Measurements from ENCODE around the gene SLC9A8. TPM values are rescaled to one million over a fixed set of nuclear protein-coding genes. Genes with fewer than 3 reads are reported as not detected.
A peak's percentile ranks its signal among the peaks of the same experiment; 100 is the strongest.

Gene SLC9A8
- total RNA-seq, 6 experiments from 2014 or later: 7.1 to 8.0 (median 7.4) TPM

- no peak for DNase-seq
- no peaks in the 10 kb centered on the region; the same call in 1 of the 2 replicates for H3K27me3 Mint-ChIP-seq (ENCODE audit: insufficient read depth)
- peaks cover 22% of the 10 kb centered on the region for H3K4me1 Mint-ChIP-seq (ENCODE audit: low read depth)
- TF ChIP-seq, protein P1, sequence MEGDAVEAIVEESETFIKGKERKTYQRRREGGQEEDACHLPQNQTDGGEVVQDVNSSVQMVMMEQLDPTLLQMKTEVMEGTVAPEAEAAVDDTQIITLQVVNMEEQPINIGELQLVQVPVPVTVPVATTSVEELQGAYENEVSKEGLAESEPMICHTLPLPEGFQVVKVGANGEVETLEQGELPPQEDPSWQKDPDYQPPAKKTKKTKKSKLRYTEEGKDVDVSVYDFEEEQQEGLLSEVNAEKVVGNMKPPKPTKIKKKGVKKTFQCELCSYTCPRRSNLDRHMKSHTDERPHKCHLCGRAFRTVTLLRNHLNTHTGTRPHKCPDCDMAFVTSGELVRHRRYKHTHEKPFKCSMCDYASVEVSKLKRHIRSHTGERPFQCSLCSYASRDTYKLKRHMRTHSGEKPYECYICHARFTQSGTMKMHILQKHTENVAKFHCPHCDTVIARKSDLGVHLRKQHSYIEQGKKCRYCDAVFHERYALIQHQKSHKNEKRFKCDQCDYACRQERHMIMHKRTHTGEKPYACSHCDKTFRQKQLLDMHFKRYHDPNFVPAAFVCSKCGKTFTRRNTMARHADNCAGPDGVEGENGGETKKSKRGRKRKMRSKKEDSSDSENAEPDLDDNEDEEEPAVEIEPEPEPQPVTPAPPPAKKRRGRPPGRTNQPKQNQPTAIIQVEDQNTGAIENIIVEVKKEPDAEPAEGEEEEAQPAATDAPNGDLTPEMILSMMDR (IDR thresholded peaks at IDR 0.05): no peak
- no peak overlapping the region for H3K27ac Mint-ChIP-seq
- H3K9me3 Mint-ChIP-seq: no peaks in the 10 kb centered on the region
- H3K36me3 Mint-ChIP-seq (ENCODE audit: low read depth): peaks cover 10% of the 10 kb centered on the region
- H3K4me3 Mint-ChIP-seq: no peak overlapping the region
Measured at GRCh38 chr20:49910340-49910706, 97.7 kb downstream of the SLC9A8 start.

DNA sequence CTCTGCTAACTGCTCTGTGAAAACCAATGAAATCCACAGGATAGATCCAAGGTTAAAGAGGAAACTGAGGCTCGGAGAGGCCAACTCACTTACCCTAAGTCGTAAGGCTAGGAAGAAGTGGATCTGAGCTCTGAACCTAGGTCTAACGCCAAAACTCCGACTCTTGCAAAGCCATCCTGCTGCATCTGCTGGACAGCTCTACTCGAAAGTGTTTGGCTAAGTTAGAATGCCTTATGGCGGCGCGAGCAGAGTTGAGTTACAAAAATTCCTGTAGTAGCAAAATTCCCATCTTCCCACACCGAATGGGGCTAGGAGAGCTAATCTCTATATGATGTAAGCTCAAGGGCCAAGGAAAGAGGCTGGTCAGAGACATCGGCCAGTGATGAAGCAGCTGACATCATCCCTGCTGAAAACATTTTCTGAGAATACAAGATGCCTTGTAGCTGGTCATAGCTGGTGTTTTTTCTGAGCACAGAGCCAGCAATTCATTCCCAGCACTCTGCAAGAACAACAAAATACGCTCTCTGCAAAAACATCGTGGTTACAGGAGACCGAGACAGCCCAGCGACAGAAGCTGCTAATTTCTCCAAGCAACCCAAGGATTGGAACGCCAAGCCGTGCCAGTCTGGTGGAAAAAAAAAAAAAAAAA is 100.9 kb downstream of the SLC9A8 start:
- H3K9me3 Mint-ChIP-seq: no peaks in the 10 kb centered on the region
- DNase-seq: no peak
- H3K27me3 Mint-ChIP-seq (ENCODE audit: insufficient read depth): peaks cover 2% of the 10 kb centered on the region; the same call in 1 of the 2 replicates
- TF ChIP-seq, protein P1 (IDR thresholded peaks at IDR 0.05): no peak
- peak overlapping the region; percentile 100; the same call in 1 of the 2 replicates for H3K27ac Mint-ChIP-seq
- no peaks in the 10 kb centered on the region for H3K36me3 Mint-ChIP-seq (ENCODE audit: low read depth)
- H3K4me3 Mint-ChIP-seq: peak overlapping the region; percentile 97
- H3K4me1 Mint-ChIP-seq (ENCODE audit: low read depth): peaks cover 35% of the 10 kb centered on the region

DNA sequence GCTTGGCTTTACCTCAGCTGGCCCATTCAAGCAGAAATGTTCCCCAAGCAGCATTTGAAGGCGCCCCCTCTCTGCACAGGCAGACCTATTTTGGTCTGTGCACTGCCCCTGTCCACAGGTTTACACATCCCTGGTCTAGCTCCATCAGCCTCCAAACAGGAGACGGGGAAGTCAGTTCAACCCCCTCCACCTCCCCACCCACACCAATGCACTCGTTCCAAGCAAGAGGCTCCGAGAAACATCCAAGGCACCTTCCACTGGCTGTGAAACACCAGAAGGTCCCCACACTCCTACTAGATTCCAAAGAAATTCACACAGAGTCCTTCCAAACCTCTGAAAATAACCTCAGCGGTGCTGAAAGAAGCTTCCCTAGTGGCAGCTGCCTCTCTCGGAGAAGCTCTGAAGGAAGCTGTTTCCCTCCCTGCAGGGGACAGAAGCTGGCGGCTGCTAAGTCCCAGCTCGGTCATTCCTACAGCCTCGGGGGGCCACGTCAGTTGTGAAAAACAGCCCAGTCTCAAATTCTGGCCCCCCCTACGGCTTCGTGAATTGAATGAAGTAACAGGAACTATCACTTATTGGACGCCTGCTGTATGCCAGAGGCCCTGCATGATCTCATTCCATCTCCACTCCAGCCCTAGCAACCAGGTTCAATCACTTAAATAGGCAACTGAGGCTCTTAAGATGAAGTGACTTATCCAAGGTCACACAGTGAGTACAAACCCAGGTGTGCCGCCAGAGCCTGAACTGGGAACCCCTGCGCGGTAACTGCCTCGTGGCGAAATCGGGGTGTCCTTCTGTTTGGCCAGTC is 101.9 kb downstream of the SLC9A8 start:
- TF ChIP-seq, protein P1 (IDR thresholded peaks at IDR 0.05): peak; percentile 44
- Mint-ChIP-seq H3K27me3 (ENCODE audit: insufficient read depth) (peaks cover 2% of the 10 kb centered on the region; the same call in 1 of the 2 replicates), H3K4me3 (peak overlapping the region; percentile 97), H3K36me3 (ENCODE audit: low read depth) (no peaks in the 10 kb centered on the region), H3K9me3 (no peaks in the 10 kb centered on the region), H3K4me1 (ENCODE audit: low read depth) (peaks cover 35% of the 10 kb centered on the region), H3K27ac (peak overlapping the region; percentile 100)
- DNase-seq: peak; percentile 39

- Mint-ChIP-seq H3K27me3 (ENCODE audit: insufficient read depth) (peaks cover 2% of the 10 kb centered on the region; the same call in 1 of the 2 replicates), H3K36me3 (ENCODE audit: low read depth) (no peaks in the 10 kb centered on the region), H3K9me3 (no peaks in the 10 kb centered on the region), H3K27ac (peak overlapping the region; percentile 100), H3K4me3 (peak overlapping the region; percentile 97), H3K4me1 (ENCODE audit: low read depth) (peaks cover 35% of the 10 kb centered on the region)
- DNase-seq: no peak
- TF ChIP-seq, protein P1 (IDR thresholded peaks at IDR 0.05): no peak
Measured at GRCh38 chr20:49915118-49915379, 102.4 kb downstream of the SLC9A8 start.

DNA sequence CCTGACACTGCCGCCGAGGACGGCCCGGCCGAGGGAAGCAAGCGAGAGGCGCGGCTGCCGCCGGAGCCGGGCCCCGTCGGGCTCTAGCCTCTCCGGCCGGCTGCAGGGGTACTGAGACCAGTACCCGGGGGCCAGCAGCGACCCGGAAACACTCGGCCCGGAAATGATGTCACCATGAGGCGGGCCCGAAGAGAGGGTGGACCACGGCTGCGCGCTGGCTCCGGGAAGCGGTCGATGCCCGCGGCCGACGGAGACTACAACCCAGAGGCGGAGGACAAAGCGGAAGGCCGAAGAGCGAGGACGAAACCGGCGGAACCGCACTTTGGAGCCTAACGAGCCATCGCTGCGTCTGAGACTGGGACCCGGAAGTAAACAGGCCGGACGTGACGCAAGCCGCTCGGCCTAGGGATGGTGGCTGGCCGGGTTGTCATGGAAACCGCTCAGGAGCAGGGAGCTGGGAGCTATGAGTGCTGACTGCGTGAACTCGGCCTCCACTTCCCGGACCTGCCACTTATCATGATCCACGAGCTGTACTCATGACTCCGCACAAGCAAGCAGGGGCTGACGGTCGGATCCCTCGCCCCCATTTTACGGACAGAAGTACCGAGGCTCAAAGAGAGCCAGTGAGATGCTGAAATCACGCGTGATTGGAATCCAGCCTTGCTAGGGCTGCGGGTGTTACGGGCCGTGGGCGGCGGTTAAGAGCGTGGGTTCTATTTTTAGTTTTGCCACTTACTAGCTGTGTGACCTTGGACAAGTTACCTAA is 102.9 kb downstream of the SLC9A8 start, which contains the start of gene SPATA2:
Gene SPATA2, minus strand, starts transcription at position 150 of the 766 bp plus-strand sequence. CDS start 7,039 bp downstream, outside the sequence.
- Mint-ChIP-seq H3K4me3 (peak within 1 kb of the TSS; percentile 97), H3K27me3 (ENCODE audit: insufficient read depth) (peaks cover 2% of the 10 kb centered on the region; the same call in 1 of the 2 replicates), H3K27ac (peak within 1 kb of the TSS; percentile 100), H3K4me1 (ENCODE audit: low read depth) (peaks cover 35% of the 10 kb centered on the region), H3K9me3 (no peaks in the 10 kb centered on the region), H3K36me3 (ENCODE audit: low read depth) (no peaks in the 10 kb centered on the region)
- TF ChIP-seq, protein P1 (IDR thresholded peaks at IDR 0.05): no peak
- DNase-seq: peak; percentile 92

Data from HFFc6 (cell line).